Measurements from ENCODE around the gene ZNF473.

GRCh38 chr19:50059045-50059444 lies 33.2 kb downstream of the ZNF473 start:
- TF ChIP-seq POLR2A (IDR thresholded peaks at IDR 0.05) = no peak
- no peak for TF ChIP-seq CTCF (IDR thresholded peaks at IDR 0.05)

Data from lower leg skin (tissue), 3 donors.